HEK293 (cell line): ENCODE data around the gene CLK2.

ENCODE experiments used
- CTCF ChIA-PET: fragments of 350-600 bp; formaldehyde crosslinking; extraction: SDS; loops from one replicate; lab custom pipeline; 2021; ENCODE audit warnings: antibody characterized with exemption; lab: Yijun Ruan, JAX
- POLR2A ChIA-PET: fragments of 300-600 bp; formaldehyde crosslinking; extraction: SDS; loops from one replicate; lab custom pipeline; 2020; ENCODE audit warnings: antibody characterized with exemption, inconsistent platforms; lab: Yijun Ruan, JAX
- H3K27ac ChIP-seq: fragments of 200-500 bp; sonication (Bioruptor generic); 2 replicates; pipeline ENCODE4 v1.5.1; 2014; ENCODE audit warnings: low read depth, low read length, control low read depth, inconsistent platforms; ENCODE audit errors: extremely low read depth
- H3K36me3 ChIP-seq, 2 experiments: fragments of 200-500 bp in 1 of 2; sonication (Bioruptor generic) in 1 of 2; 1 replicate in 1 of 2; 2 replicates in 1 of 2; pipeline ENCODE4 v1.5.1; 2014 to 2017; ENCODE audit warnings: inconsistent platforms in 2 of 2, low read length in 2 of 2; ENCODE audit not compliant: control insufficient read depth in 2 of 2, insufficient read depth in 1 of 2
- H3K4me1 ChIP-seq: fragments of 200-500 bp; sonication (Bioruptor generic); 2 replicates; pipeline ENCODE4 v1.5.1; 2014; ENCODE audit warnings: mild to moderate bottlenecking, low read length, inconsistent platforms; ENCODE audit not compliant: control insufficient read depth, insufficient read depth
- H3K4me3 ChIP-seq: 2 replicates; pipeline ENCODE4 v1.5.1; 2011; ENCODE audit warnings: low read depth, mild to moderate bottlenecking, control low read depth, low read length, moderate library complexity
- H3K9me3 ChIP-seq: fragments of 200-500 bp; sonication (Bioruptor generic); 2 replicates; pipeline ENCODE4 v1.5.1; 2014; ENCODE audit warnings: low read depth, low read length, inconsistent platforms; ENCODE audit not compliant: control insufficient read depth, insufficient read depth
- GLIS1 ChIP-seq: fragments of 450-650 bp; formaldehyde crosslinking; IDR thresholded peaks from 2 replicates; pipeline ENCODE4 v1.5.1; 2016; ENCODE audit warnings: missing biosample characterization, missing genetic modification characterization
- GLIS2 ChIP-seq: fragments of 450-650 bp; formaldehyde crosslinking; IDR thresholded peaks from 2 replicates; pipeline ENCODE4 v1.5.1; 2016; ENCODE audit warnings: missing biosample characterization, missing genetic modification characterization
- HIC1 ChIP-seq: fragments of 450-650 bp; formaldehyde crosslinking; IDR thresholded peaks from 2 replicates; pipeline ENCODE4 v1.5.1; 2016; ENCODE audit warnings: missing biosample characterization, missing genetic modification characterization
- KLF1 ChIP-seq: fragments of 450-650 bp; formaldehyde crosslinking; IDR thresholded peaks from 2 replicates; pipeline ENCODE4 v1.5.1; 2016; ENCODE audit warnings: missing biosample characterization, missing genetic modification characterization
- KLF9 ChIP-seq: fragments of 450-650 bp; formaldehyde crosslinking; IDR thresholded peaks from 2 replicates; pipeline ENCODE4 v1.5.1; 2016; ENCODE audit warnings: missing biosample characterization, missing genetic modification characterization, low read depth
- ZBTB17 ChIP-seq: fragments of 450-650 bp; formaldehyde crosslinking; IDR thresholded peaks from 2 replicates; pipeline ENCODE4 v1.5.1; 2016; ENCODE audit warnings: missing biosample characterization, missing genetic modification characterization
- ZBTB20 ChIP-seq: fragments of 450-650 bp; formaldehyde crosslinking; IDR thresholded peaks from 2 replicates; pipeline ENCODE4 v1.5.1; 2016; ENCODE audit warnings: missing biosample characterization, missing genetic modification characterization
- ZFP69B ChIP-seq: fragments of 450-650 bp; formaldehyde crosslinking; IDR thresholded peaks from 2 replicates; pipeline ENCODE4 v1.5.1; 2016; ENCODE audit warnings: missing biosample characterization, missing genetic modification characterization
- ZNF140 ChIP-seq: fragments of 450-650 bp; formaldehyde crosslinking; IDR thresholded peaks from 2 replicates; pipeline ENCODE4 v1.5.1; 2016; ENCODE audit warnings: missing biosample characterization, missing genetic modification characterization
- ZNF174 ChIP-seq: fragments of 450-650 bp; formaldehyde crosslinking; IDR thresholded peaks from 2 replicates; pipeline ENCODE4 v1.5.0; 2017; ENCODE audit warnings: missing biosample characterization, mild to moderate bottlenecking, missing genetic modification characterization
- ZNF175 ChIP-seq: fragments of 450-650 bp; formaldehyde crosslinking; IDR thresholded peaks from 2 replicates; pipeline ENCODE4 v1.5.1; 2016; ENCODE audit warnings: missing biosample characterization, missing genetic modification characterization
- ZNF2 ChIP-seq: fragments of 450-650 bp; formaldehyde crosslinking; IDR thresholded peaks from 2 replicates; pipeline ENCODE4 v1.5.1; 2016; ENCODE audit warnings: missing biosample characterization, missing genetic modification characterization
- ZNF248 ChIP-seq: fragments of 450-650 bp; formaldehyde crosslinking; IDR thresholded peaks from 2 replicates; pipeline ENCODE4 v1.5.1; 2017; ENCODE audit warnings: missing biosample characterization, missing genetic modification characterization
- ZNF513 ChIP-seq: fragments of 450-650 bp; IDR thresholded peaks from 2 replicates; pipeline ENCODE4 v1.5.1; 2018; ENCODE audit warnings: missing biosample characterization, missing genetic modification characterization
- ZNF692 ChIP-seq: fragments of 450-650 bp; formaldehyde crosslinking; IDR thresholded peaks from 2 replicates; pipeline ENCODE4 v1.5.1; 2016; ENCODE audit warnings: missing biosample characterization, missing genetic modification characterization
- ZNF791 ChIP-seq: fragments of 450-650 bp; formaldehyde crosslinking; IDR thresholded peaks from 2 replicates; pipeline ENCODE4 v1.5.1; 2016; ENCODE audit warnings: missing biosample characterization, missing genetic modification characterization
- TF ChIP-seq, protein P1 (sequence below): fragments of 450-650 bp; formaldehyde crosslinking; IDR thresholded peaks from 2 replicates; pipeline ENCODE4 v1.5.1; 2016; ENCODE audit warnings: missing biosample characterization, missing genetic modification characterization, borderline replicate concordance
- TF ChIP-seq, protein P2 (sequence below): fragments of 450-650 bp; formaldehyde crosslinking; IDR thresholded peaks from 2 replicates; pipeline ENCODE4 v1.5.1; 2016; ENCODE audit warnings: missing biosample characterization, missing genetic modification characterization

Gene CLK2

GRCh38 chr1:155254714-155255242, 18.5 kb downstream of the CLK2 start (continued):
- TF ChIP-seq, protein P1, sequence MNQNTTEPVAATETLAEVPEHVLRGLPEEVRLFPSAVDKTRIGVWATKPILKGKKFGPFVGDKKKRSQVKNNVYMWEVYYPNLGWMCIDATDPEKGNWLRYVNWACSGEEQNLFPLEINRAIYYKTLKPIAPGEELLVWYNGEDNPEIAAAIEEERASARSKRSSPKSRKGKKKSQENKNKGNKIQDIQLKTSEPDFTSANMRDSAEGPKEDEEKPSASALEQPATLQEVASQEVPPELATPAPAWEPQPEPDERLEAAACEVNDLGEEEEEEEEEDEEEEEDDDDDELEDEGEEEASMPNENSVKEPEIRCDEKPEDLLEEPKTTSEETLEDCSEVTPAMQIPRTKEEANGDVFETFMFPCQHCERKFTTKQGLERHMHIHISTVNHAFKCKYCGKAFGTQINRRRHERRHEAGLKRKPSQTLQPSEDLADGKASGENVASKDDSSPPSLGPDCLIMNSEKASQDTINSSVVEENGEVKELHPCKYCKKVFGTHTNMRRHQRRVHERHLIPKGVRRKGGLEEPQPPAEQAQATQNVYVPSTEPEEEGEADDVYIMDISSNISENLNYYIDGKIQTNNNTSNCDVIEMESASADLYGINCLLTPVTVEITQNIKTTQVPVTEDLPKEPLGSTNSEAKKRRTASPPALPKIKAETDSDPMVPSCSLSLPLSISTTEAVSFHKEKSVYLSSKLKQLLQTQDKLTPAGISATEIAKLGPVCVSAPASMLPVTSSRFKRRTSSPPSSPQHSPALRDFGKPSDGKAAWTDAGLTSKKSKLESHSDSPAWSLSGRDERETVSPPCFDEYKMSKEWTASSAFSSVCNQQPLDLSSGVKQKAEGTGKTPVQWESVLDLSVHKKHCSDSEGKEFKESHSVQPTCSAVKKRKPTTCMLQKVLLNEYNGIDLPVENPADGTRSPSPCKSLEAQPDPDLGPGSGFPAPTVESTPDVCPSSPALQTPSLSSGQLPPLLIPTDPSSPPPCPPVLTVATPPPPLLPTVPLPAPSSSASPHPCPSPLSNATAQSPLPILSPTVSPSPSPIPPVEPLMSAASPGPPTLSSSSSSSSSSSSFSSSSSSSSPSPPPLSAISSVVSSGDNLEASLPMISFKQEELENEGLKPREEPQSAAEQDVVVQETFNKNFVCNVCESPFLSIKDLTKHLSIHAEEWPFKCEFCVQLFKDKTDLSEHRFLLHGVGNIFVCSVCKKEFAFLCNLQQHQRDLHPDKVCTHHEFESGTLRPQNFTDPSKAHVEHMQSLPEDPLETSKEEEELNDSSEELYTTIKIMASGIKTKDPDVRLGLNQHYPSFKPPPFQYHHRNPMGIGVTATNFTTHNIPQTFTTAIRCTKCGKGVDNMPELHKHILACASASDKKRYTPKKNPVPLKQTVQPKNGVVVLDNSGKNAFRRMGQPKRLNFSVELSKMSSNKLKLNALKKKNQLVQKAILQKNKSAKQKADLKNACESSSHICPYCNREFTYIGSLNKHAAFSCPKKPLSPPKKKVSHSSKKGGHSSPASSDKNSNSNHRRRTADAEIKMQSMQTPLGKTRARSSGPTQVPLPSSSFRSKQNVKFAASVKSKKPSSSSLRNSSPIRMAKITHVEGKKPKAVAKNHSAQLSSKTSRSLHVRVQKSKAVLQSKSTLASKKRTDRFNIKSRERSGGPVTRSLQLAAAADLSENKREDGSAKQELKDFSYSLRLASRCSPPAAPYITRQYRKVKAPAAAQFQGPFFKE (tag by site-specific recombination) = 0 out of 2 replicates have a peak, but pooled peaks have one; percentile 25
- TF ChIP-seq ZNF174 (tag by site-specific recombination) = no peak
- no peak for TF ChIP-seq ZNF2 (tag by site-specific recombination)
- TF ChIP-seq ZNF140 (tag by site-specific recombination) = no peak
- TF ChIP-seq, protein P2, sequence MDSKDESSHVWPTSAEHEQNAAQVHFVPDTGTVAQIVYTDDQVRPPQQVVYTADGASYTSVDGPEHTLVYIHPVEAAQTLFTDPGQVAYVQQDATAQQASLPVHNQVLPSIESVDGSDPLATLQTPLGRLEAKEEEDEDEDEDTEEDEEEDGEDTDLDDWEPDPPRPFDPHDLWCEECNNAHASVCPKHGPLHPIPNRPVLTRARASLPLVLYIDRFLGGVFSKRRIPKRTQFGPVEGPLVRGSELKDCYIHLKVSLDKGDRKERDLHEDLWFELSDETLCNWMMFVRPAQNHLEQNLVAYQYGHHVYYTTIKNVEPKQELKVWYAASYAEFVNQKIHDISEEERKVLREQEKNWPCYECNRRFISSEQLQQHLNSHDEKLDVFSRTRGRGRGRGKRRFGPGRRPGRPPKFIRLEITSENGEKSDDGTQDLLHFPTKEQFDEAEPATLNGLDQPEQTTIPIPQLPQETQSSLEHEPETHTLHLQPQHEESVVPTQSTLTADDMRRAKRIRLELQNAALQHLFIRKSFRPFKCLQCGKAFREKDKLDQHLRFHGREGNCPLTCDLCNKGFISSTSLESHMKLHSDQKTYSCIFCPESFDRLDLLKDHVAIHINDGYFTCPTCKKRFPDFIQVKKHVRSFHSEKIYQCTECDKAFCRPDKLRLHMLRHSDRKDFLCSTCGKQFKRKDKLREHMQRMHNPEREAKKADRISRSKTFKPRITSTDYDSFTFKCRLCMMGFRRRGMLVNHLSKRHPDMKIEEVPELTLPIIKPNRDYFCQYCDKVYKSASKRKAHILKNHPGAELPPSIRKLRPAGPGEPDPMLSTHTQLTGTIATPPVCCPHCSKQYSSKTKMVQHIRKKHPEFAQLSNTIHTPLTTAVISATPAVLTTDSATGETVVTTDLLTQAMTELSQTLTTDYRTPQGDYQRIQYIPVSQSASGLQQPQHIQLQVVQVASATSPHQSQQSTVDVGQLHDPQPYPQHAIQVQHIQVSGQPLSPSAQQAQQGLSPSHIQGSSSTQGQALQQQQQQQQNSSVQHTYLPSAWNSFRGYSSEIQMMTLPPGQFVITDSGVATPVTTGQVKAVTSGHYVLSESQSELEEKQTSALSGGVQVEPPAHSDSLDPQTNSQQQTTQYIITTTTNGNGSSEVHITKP (tag by site-specific recombination) = peak; percentile 37
- no peak for TF ChIP-seq ZNF248 (tag by site-specific recombination)
- peak; percentile 87 for TF ChIP-seq HIC1 (tag by site-specific recombination)
- peak; percentile 42; the same call in 1 of the 2 replicates for TF ChIP-seq ZFP69B (tag by site-specific recombination)
- peak; percentile 90 for TF ChIP-seq GLIS2
- TF ChIP-seq GLIS1 (tag by site-specific recombination) = peak; percentile 82
- TF ChIP-seq, all 188 proteins: peak for 14

GRCh38 chr1:155254228-155254713, 19.0 kb downstream of the CLK2 start:
- POLR2A ChIA-PET = interaction anchor here (0.9 to 3.7 kb wide), 5 partner anchors 10 to 61 kb away, joined by 3 to 28 read pairs (median 3); partner anchors contain the start of genes CLK2 and FDPS
- Histone ChIP-seq H3K9me3 (no peaks in the 10 kb centered on the region), H3K27ac (peak overlapping the region; percentile 72; the same call in 1 of the 2 replicates), H3K4me1 (no peaks in the 10 kb centered on the region), H3K4me3 (peak overlapping the region; percentile 73), H3K36me3 (peaks cover 6 to 54% of the 10 kb centered on the region in 2 experiments; a peak in 2 of 3 replicates)
- CTCF ChIA-PET = interaction anchor here (1.2 kb wide), 1 partner anchor 12 kb away, joined by 3 read pairs; no protein-coding TSS in a partner anchor
- TF ChIP-seq KLF1 (tag by site-specific recombination) (peak; percentile 87), ZNF692 (tag by site-specific recombination) (peak; percentile 20; the same call in 1 of the 2 replicates), ZNF513 (no peak), HIC1 (tag by site-specific recombination) (peak; percentile 85), ZNF175 (tag by site-specific recombination) (no peak), ZBTB17 (tag by site-specific recombination) (peak; percentile 7; the same call in 1 of the 2 replicates), ZNF791 (no peak), ZBTB20 (tag by site-specific recombination) (peak; percentile 9; the same call in 1 of the 2 replicates), KLF9 (tag by site-specific recombination) (peak; percentile 23; the same call in 1 of the 2 replicates)
